Measurements from ENCODE around the gene SUMO1. TPM values are rescaled to one million over a fixed set of nuclear protein-coding genes. Genes with fewer than 3 reads are reported as not detected.
"Not testable (repeated sequence)": the region's sequence is repeated elsewhere in the genome, so short reads cannot be mapped to it uniquely, and the experiment has no call there.

SUMO1 gene
- total and polyA plus RNA-seq, 2 of the 8 experiments (the other 6 are each of a cell fraction or from before 2014, with no cell fraction given) = 108 to 238 TPM

- ChIA-PET CTCF (ENCODE audit: partially characterized antibody) (interaction anchor here (2.2 kb wide), 1 partner anchor 11 kb away, joined by 5 read pairs; no protein-coding TSS in a partner anchor), POLR2A (ENCODE audit: partially characterized antibody) (interaction anchor here (1.5 to 6.5 kb wide), 3 partner anchors 10 to 37 kb away, joined by 3 to 46 read pairs (median 7); partner anchors contain the start of gene SUMO1)
- 97% methylated on average over 5 of the region's 5 CpGs; no CpG with 5 or more reads in 1 of the 2 experiments for WGBS, 2 experiments (ENCODE audit: extremely low coverage in 1 of 2, insufficient coverage in 1 of 2, insufficient read length in 1 of 2, insufficient replicate concordance in 2 of 2, low coverage in 1 of 2, low lambda C conversion rate in 2 of 2, missing lambda C conversion rate in 1 of 2)
- H3K79me2 ChIP-seq (ENCODE audit: control insufficient read depth in 1 of 2, insufficient read depth in 2 of 2, low read length in 2 of 2); H4K5ac ChIP-seq (ENCODE audit: insufficient read length, low read depth, low read length); H2BK5ac ChIP-seq (ENCODE audit: low read depth, low read length); H3K27ac ChIP-seq (ENCODE audit: low read depth, low read length); H2BK20ac ChIP-seq (ENCODE audit: low read length); H2AK5ac ChIP-seq (ENCODE audit: low read depth, low read length); H3K4me2 ChIP-seq (ENCODE audit: insufficient read depth in 1 of 2, low read depth in 2 of 2, low read length in 2 of 2); H3K18ac ChIP-seq (ENCODE audit: extremely low read depth, low read length); H3K14ac ChIP-seq (ENCODE audit: insufficient read length); FAIRE-seq; H2BK12ac ChIP-seq (ENCODE audit: low read depth, low read length); H3K4me3 ChIP-seq (ENCODE audit: extremely low read depth in 1 of 4, insufficient read depth in 2 of 4, low read depth in 3 of 4, low read length in 4 of 4); H2BK15ac ChIP-seq (ENCODE audit: low read length); H3K9ac ChIP-seq (replicated peaks in 1 of 4; ENCODE audit: extremely low read depth in 1 of 4, low read depth in 3 of 4, low read length in 3 of 4); H2BK120ac ChIP-seq (replicated peaks; ENCODE audit: low read depth, low read length); H4K8ac ChIP-seq (ENCODE audit: extremely low read depth, insufficient read depth, low read length); H3K56ac ChIP-seq (replicated peaks; ENCODE audit: insufficient read length, low read depth, low read length); H4K20me1 ChIP-seq (replicated peaks in 1 of 2; ENCODE audit: control insufficient read depth in 1 of 2, insufficient read depth in 2 of 2, low read length in 2 of 2); H3K79me1 ChIP-seq (ENCODE audit: low read depth, low read length); H3K27me3 ChIP-seq (replicated peaks in 1 of 4; ENCODE audit: control insufficient read depth in 3 of 4, extremely low read depth in 1 of 4, insufficient read depth in 3 of 4, low read length in 3 of 4); H3K4me1 ChIP-seq (replicated peaks in 1 of 4; ENCODE audit: control insufficient read depth in 3 of 4, insufficient read depth in 4 of 4, low read length in 3 of 4); H3K4ac ChIP-seq (replicated peaks; ENCODE audit: insufficient read length, low read depth, low read length); H3K9me3 ChIP-seq (ENCODE audit: insufficient read depth in 2 of 2, low read depth in 1 of 2, low read length in 1 of 2); H4K91ac ChIP-seq (replicated peaks; ENCODE audit: insufficient read length, low read length); H3K23ac ChIP-seq (ENCODE audit: insufficient read length); H3K36me3 ChIP-seq (ENCODE audit: control insufficient read depth in 2 of 4, insufficient read depth in 4 of 4, low read length in 3 of 4); DNase-seq (ENCODE audit: low read depth in 1 of 2, low spot score in 2 of 2); H2AFZ ChIP-seq (ENCODE audit: low read length); H3K23me2 ChIP-seq (ENCODE audit: low read depth, low read length): not testable (repeated sequence)
Measured at GRCh38 chr2:202247710-202248109, 9.3 kb upstream of the SUMO1 start.
